Activated CD4-positive, alpha-beta T cell treated with anti-CD3 and anti-CD28 coated beads, Interleukin-2, amount 50 U/mL, for 1 hour (primary cell): ENCODE measurements around the gene FKBP2.
A peak's percentile ranks its signal among the peaks of the same experiment; 100 is the strongest.
"Not testable (repeated sequence)": the region's sequence is repeated elsewhere in the genome, so short reads cannot be mapped to it uniquely, and the experiment has no call there.

ENCODE experiments used
- DNase-seq: peaks from one replicate; pipeline ENCODE4 v3.0.0-alpha.2; 2020

Gene FKBP2

GRCh38 chr11:64234647-64235379 lies 6.1 kb upstream of the FKBP2 start:
- peak; percentile 34 for DNase-seq

GRCh38 chr11:64235437-64236161 lies 5.3 kb upstream of the FKBP2 start:
- no peak for DNase-seq

DNA sequence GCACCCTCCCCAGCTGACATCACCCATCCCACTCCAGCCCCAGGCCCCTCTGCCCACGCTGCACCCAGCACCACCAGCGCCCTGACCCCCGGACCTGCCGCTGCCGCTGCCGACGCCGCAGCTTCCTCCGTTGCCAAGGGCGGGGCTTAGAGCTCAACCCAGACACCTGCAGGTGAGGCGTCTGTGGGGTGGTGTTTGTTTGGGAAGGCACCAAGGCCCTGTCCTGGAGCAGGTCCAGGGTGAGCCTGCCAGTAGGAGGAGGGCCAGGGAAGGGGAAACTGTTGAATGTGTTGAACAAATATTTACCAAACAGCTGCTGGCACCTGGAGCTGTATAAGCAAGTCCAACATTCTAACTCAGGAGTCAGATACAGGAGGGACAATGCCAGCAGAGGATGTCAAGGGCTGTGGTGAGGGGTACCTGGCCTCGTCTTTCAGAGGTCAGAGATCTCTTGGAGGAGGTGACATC lies 3.4 kb upstream of the FKBP2 start:
- no peak for DNase-seq

DNA sequence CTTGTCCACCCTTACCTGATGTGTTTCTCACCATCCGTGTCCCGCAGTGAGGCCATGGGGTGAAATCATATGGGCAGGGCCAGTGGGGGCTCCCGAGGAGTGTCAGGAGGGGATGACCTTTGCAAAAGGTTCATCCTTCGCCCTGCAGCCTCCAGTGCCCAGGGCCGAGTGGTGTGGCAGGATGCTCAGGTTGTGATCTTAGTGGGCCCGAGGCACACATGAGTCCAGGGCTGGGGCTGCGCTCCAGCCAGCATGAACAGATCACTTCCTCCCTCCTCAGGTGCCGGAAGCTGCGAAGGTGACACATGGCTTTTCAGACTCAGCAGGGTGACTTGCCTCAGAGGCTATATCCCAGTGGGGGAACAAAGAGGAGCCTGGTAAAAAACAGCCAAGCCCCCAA lies 2.8 kb upstream of the FKBP2 start:
- DNase-seq, result no peak

DNA sequence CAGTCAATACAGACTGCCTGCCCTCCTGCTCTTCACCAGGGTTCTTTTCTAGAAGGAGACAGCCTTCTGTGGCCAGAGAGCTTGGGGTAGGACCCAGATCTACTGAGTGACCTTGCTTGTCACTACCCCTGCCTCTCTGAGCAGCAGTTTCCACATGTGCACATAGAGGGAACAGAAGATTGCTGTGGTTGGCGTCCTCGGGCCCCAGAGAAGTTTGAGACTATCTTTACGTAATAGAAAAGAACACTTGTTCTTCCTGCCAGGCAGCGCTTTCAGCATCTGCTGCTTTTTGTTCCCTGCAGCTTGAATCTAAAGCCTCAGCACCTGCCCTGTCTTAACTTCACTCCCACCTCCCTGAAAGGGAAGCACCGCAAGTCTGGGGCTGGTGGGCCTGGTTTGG lies 1.9 kb upstream of the FKBP2 start:
- no peak for DNase-seq

- DNase-seq, result no peak
Measured at GRCh38 chr11:64239662-64240434, 1.0 kb upstream of the FKBP2 start.

DNA sequence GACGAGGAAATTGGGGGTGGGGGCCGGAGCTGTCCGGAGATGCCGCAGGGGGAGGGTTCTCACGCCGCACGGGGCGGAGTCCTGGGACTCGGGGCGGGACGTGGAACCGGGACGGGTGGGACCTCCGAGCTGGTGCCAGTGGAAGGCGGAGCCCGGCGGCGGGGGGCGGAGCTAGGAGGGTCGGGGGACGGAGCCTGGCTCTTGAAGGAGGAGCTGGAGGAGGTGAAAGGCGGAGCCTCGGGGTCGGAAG lies 271 bp downstream of the FKBP2 start:
- DNase-seq, result peak; percentile 100

DNA sequence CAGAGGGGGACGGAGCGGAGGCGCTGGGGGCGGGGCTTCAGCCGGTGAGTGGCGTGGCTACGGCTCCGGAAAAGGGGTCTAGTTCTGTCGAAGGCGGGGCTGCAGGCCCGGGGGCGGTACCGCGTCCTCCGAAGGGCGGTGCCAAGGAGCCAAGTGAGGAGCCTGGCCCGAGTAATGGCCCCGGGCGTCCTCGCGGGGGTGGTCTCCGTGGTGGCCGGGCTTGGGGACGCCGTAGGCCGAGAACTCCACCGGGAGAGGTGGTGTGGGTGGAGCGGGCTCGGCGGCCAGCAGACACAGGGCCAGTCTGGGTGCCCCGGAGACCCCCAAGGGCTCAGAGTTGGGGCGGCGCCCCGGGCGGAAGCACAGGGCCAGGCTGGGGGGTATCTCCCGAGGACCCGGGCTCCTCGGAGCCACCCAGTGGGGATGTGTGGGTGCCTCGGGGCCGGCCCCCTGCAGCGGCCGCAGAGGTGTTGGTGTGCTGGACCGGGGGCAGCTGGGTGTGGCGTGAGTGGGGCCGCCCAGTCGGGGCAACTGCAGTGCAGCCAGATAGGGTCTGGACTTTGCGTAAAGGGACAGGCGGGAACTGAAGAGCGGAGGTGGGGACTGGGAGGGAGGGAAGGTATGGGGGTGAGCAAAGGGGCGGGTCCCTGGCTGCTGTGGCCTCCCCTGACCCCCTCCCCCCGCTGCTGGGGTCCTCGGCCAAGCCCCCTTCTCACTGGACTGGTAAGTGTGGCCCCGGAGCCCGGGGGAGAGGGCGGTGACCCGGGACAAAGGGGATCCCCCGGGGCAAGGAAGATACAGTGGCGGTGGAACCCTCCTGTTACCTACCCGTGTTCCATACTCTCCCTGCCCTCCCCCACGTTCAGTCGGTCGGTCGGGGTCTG lies 838 bp downstream of the FKBP2 start:
- no peak for DNase-seq

DNA sequence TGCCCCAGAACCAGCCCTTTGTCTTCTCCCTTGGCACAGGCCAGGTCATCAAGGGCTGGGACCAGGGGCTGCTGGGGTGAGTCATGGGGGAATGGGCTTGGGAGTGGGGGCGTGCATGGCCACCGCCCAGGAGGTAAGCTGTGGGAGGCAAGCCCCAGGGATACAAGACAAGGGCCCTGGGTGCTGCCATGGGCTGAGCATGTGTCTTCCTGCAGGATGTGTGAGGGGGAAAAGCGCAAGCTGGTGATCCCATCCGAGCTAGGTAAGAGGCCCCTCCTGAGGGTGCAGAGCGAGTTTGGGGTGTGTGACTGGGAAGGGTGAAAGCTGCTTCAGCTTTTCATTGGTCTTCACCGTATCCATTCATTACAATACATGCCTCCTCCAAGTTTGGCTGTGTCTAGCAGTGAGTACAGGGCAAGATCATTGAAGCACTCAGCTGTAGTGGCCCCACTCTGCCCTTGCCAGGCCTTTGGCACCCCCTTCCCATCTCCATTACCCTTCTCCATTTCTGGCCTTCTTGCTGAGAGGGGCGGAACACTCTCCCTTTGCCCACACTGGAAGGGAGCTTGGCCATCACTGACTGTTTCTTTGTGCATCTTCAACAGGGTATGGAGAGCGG lies 2.5 kb downstream of the FKBP2 start:
- DNase-seq, result no peak

DNA sequence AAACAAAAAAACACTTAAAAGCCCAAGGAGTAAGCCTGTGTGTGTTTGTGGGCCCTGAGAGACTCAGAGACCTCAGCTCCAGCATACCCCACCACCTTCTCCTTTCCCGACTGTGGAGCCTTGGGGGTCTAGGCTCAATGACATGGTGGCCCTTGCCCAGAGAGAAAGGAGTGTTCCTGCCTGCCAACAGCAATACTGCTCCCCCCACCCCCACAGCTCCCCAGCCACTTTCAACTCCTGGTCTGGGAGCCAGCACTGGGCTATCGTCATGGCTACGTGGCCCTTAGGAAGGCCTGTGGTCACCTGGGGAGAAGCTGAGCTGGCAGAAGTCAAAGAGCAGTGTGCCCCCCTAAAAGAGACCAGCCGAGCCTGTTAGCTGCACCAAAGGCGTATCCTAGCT lies 3.2 kb downstream of the FKBP2 start:
- DNase-seq, result no peak

GRCh38 chr11:64244966-64245365 lies 4.1 kb downstream of the FKBP2 start:
- no peak for DNase-seq

- peak; percentile 45 for DNase-seq
Measured at GRCh38 chr11:64245401-64245796, 4.5 kb downstream of the FKBP2 start.

DNA sequence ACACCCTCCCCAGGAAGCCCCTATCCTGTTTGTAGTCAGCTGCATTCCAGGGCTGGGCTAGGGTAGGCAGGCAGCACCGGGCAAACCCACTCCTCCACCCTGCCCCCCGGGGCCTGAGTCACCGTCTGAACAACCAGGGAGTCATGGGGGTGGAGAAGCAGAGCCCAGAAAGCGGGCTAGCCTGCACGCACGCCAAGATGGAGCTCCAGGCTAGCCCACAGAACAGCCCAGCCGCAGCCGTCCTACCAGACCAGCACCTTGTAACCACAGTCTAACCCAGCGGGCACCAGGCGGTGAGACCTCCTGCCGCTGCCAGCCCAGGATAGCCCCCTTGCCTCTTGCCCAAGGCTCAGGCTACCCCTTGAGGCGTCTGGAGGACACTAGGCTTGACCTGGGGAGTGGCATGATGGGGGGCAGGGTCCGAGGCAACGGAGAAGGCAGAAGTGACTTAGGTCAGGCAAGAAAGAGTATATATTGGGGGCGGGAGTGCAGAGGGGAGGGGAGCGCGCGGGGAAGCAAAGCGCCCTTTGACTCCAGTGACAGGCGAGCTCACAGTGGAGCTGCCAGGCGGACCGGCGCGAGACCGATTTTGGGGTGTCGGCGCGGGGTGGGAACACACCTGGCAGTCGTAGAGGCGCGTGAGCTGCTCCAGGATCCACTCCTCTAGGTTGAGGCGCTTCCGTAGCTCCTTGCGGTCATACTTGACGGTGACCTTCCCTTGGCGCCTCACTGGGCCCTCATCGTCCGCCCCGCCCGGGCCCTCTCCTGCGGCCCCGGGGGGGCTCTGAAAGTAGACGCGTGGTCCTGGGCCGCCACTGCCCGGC lies 5.1 kb downstream of the FKBP2 start:
- peak; percentile 70 for DNase-seq

DNA sequence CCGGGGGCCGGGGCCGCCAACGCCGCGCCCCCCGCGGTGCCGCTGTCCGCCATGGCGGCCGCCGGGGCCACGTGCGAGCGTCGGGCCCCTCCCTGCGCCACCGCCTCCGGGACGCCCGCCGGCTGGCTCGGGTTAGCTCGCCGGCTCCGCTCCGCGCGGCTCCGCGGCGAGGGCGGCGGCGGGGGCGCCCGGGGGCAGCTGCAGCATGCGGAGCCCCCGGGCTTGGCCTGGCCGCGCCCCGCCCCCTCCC lies 5.7 kb downstream of the FKBP2 start:
- not testable (repeated sequence) for DNase-seq

DNA sequence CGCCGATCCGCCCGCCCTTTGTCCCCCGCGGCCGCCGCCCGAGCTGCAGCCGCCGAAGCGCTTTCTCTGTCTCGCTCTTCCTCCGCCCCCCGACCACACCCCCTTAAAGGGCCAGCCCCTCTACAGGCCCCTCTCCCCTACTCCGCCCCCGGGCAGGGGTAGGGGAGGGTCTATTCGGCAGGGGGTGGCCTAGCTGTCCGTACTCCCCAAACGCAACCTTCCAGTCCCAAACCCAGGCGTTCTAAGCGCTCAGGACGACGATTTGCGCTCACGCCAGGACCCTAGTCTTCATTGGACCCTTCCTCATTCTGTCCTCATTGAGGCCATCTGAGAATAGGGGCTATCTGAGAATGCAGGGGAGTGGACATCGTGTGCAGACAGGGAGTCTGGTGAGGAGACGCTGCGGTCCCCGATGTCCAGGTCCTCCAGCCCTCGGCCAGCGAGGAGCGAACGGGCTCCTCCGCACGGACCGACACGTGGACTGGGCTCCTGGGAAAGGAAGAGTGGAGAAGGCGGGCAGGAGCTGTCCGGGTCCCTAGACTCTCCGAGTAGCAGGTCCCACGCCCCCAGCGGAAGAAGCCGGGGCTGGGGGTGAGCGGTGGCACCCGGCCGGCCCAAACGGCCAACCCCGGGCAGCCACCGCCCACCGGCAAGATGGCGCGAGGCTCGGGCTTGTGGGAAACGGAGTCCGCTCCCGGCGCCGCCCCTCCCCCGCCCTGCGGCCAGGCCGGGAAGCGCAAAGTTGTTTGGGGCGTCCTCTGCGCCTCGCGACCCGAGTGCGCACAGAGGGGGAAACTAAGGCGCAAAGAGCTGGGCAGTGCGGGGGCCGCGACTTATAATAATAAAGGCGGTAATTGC lies 6.2 kb downstream of the FKBP2 start, which contains the start of gene PPP1R14B:
Gene PPP1R14B (minus strand): TSS at position 73 of the 858 bp plus-strand sequence. CDS start 270 bp downstream, outside the sequence.
- DNase-seq, result peak; percentile 77

DNA sequence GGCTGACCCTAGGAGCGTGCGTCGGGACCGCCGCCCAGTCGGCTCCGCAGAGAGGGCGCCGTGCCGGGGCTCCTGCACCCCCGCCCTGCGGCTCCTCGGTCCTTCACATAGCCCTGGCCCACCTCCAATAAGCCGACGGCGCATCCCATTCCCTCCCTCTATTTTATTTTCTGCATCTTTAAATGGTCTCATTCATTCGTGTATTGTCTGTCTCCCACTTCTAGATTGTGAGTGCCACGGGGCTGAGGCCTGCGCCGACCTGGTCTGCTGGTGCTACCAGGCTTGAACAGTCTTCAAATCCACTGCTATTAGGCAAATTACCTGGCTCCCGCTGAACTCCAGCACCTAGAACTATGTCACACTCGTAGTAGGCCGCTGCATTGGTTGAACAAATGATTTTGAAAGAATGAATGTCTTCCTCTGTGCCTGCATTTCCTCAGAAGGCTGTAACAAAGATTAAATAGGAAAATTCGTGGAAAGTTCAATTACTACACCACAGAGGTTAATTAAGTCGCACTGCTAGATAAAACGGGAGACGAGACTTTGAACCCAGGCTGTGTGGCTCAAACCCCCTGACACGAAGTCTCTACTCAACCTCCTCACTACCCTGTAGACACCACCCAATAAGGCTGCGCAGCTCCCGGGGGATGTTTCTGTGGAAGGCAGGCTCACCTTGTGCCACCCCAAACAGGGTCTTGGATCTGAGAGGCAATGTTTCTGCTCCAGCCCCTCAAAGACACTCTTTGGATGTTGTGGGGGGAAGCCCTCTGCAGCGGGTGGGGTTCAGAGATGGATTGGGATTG lies 7.0 kb downstream of the FKBP2 start:
- no peak for DNase-seq

DNA sequence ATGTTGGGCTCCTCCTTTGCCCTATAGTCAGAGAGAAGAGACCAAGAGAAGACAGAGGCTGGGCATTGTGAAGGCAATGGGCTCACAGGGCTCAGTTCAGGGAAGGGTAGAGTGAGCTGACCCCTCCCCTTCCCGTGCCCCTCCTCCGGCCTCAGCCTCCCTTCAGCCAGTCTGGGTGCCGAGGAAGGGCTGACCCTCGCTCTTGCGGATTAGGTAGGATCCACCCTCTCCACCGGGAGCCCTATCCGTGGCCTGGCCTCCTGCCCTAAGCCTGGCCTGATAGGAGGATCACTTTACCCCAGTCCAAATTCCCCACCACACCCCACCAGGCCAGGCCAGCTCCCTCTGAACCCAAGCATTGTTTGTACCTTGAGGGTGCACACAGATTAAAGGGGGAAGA lies 7.7 kb downstream of the FKBP2 start:
- DNase-seq, result no peak

GRCh38 chr11:64249038-64249437 lies 8.1 kb downstream of the FKBP2 start:
- no peak for DNase-seq

DNA sequence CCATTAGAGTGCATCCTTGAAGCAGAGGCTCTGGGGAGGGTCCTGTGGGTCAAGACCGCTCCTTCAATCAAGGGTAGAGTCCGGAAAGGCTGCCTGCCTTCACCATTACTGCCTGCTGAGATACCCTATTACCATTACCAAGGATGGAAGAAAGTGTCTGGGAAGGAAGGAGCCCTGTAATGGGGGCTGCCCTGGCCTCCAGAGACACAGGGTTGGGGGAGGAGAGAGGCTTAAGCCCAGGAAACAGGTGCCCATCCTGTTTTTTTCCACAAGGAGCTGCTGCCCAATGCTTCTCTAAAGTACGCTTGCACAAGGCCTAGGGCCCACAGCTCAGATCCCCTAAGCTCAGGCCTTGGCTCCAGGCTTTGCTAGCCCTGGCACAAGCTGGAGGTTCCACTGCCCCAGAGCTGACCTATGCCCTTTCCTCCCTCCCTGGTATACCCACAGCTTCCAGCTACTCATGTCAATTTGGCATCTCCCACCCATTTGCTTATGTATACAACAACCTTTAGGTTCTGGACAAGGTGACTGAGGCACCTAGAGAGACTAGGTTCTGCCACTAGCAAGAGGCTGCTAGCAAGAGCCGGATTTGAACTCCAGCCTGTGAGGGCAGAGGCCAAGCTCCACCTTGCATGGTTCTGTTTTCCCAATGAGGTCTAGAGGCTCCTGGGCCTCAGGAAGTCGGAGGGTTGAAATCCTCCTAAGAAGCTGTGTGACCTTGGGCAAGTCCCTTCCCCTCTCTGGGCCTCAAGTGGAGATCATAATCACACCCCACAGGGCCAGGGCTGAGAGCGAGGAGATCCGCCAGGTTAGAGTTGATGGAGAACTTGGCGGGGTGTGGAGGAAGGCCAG lies 8.9 kb downstream of the FKBP2 start:
- DNase-seq, result no peak
